ENCODE results near the gene TMEM233. TPM values are rescaled to one million over a fixed set of nuclear protein-coding genes. Genes with fewer than 3 reads are reported as not detected.

TMEM233 gene
- total RNA-seq, 2 experiments from 2014 or later: not detected

DNA sequence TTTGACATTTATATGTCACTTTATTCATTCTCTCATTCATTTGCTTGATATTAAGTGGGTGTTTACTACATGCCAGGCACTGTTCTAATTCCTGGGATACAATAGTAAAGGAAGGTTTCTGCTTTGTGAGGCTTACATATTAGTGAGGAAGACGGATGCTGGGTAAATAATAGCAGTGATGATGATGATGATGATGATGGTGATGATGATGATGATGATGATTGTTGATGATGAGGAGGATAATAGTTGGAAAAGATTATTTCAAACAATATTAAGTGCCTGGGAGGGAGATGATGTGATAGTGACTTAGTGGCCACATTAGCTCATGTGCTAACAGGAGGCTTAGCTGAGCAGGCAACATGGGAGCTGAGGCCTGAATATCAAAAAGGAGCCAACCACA is 19.3 kb upstream of the TMEM233 start:
- TF ChIP-seq CTCF (conservative IDR thresholded peaks at IDR 0.05; ENCODE audit: low read length): no peak
- no peak for TF ChIP-seq EZH2phosphoT487 (IDR thresholded peaks at IDR 0.05; ENCODE audit: borderline replicate concordance, low read depth, low read length)
- POLR2A ChIA-PET: no interaction called here
- intact Hi-C loops (cut with micrococcal nuclease; ENCODE audit: unreplicated experiment): no loop called here

DNA sequence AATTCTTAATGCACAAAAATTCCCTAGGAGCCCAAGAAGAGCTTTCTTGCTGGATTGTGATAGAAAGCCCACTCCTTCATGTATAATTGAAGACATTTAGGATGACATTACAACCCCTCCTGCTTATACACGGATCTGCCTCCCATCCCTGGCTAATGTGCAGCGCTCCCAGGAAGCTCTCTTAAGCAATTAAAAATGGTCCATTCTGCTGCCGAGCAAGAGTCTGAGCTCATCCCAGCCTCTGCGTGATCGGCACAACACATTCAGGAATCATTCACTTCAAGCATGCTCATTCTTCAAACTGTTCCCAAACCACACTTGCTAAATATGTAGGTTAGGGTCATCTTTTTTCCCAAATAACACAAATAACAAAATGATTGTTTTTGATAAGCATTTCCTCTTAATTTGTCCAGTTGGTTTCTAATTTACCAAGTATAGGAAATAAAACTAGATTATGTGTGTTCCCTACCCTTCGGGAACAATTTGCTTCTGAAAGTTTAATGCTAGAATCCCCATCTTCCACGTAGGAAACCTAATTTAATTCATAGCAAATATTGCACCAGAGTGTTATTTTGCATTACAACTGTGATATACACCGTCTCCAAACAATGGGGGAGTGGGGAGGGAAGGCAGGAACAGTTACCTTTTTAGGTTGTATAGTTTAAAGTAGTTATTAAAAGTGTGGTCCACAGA is 17.3 kb upstream of the TMEM233 start:
- no peaks in the 10 kb centered on the region for H3K9me2 ChIP-seq (ENCODE audit: insufficient read depth, low read length)
- H4K20me1 ChIP-seq (ENCODE audit: insufficient read depth, low read length): no peaks in the 10 kb centered on the region
- no peak overlapping the region for H3K27ac ChIP-seq (ENCODE audit: low read depth, low read length, poor library complexity, severe bottlenecking)
- intact Hi-C loops (cut with micrococcal nuclease; ENCODE audit: unreplicated experiment): no loop called here
- no peaks in the 10 kb centered on the region for H3K9me3 ChIP-seq (ENCODE audit: low read length)
- ChIA-PET POLR2A (no interaction called here), CTCF (ENCODE audit: unreplicated experiment) (no interaction called here)
- H3K4me2 ChIP-seq (ENCODE audit: low read length): no peak overlapping the region
- TF ChIP-seq CTCF (conservative IDR thresholded peaks at IDR 0.05; ENCODE audit: low read length) (no peak), EZH2phosphoT487 (IDR thresholded peaks at IDR 0.05; ENCODE audit: borderline replicate concordance, low read depth, low read length) (no peak)
- no peaks in the 10 kb centered on the region for H3K36me3 ChIP-seq (ENCODE audit: insufficient read depth, low read length)
- DNase-seq (ENCODE audit: low spot score): no peak
- no peaks in the 10 kb centered on the region for H3K4me1 ChIP-seq (ENCODE audit: insufficient read depth, low read length, poor library complexity, severe bottlenecking)
- BruUV-seq (replicated peaks): no TSS peak
- no peaks in the 10 kb centered on the region for H3K79me2 ChIP-seq (ENCODE audit: insufficient read depth, low read depth, low read length)
- H3K4me3 ChIP-seq (ENCODE audit: low read depth, low read length, poor library complexity, severe bottlenecking): no peak overlapping the region
- H2AFZ ChIP-seq (ENCODE audit: low read length): no peak overlapping the region

More for the DNA sequence above, 19.3 kb upstream of the TMEM233 start:
- Histone ChIP-seq H3K9me2 (ENCODE audit: insufficient read depth, low read length) (no peaks in the 10 kb centered on the region), H3K4me2 (ENCODE audit: low read length) (no peak overlapping the region), H3K27ac (ENCODE audit: low read depth, low read length, poor library complexity, severe bottlenecking) (no peak overlapping the region), H3K36me3 (ENCODE audit: insufficient read depth, low read length) (no peaks in the 10 kb centered on the region), H4K20me1 (ENCODE audit: insufficient read depth, low read length) (no peaks in the 10 kb centered on the region), H3K4me3 (ENCODE audit: low read depth, low read length, poor library complexity, severe bottlenecking) (no peak overlapping the region), H3K9me3 (ENCODE audit: low read length) (no peaks in the 10 kb centered on the region), H3K4me1 (ENCODE audit: insufficient read depth, low read length, poor library complexity, severe bottlenecking) (no peaks in the 10 kb centered on the region), H2AFZ (ENCODE audit: low read length) (no peak overlapping the region), H3K79me2 (ENCODE audit: insufficient read depth, low read depth, low read length) (no peaks in the 10 kb centered on the region)
- DNase-seq (ENCODE audit: low spot score): no peak
- CTCF ChIA-PET (ENCODE audit: unreplicated experiment): no interaction called here
- BruUV-seq (replicated peaks): no TSS peak

DNA sequence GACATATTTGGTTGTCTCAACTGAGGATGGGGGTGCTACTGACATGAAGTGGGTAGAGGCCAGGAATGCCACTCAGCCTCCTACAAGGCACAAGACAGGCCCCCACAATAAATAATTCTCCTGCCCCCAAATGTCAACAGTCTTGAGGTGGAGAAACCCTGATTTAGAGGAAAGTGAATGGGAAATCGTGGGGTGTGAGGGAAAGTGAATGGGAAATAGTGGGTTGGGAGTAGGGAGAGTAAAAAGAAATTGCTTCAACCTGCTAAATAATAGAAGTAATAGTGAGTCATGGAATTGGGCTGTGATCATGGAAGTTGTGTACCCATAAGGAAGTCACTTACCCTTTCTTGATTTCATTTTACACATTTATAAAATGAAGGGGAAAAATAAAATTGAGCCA is 16.7 kb upstream of the TMEM233 start:
- POLR2A ChIA-PET: no interaction called here
- TF ChIP-seq EZH2phosphoT487 (IDR thresholded peaks at IDR 0.05; ENCODE audit: borderline replicate concordance, low read depth, low read length): no peak
- no peak for TF ChIP-seq CTCF (conservative IDR thresholded peaks at IDR 0.05; ENCODE audit: low read length)
- Histone ChIP-seq H3K9me2 (ENCODE audit: insufficient read depth, low read length) (no peaks in the 10 kb centered on the region), H3K4me1 (ENCODE audit: insufficient read depth, low read length, poor library complexity, severe bottlenecking) (no peaks in the 10 kb centered on the region), H3K9me3 (ENCODE audit: low read length) (no peaks in the 10 kb centered on the region), H4K20me1 (ENCODE audit: insufficient read depth, low read length) (no peaks in the 10 kb centered on the region), H3K4me2 (ENCODE audit: low read length) (no peak overlapping the region), H3K36me3 (ENCODE audit: insufficient read depth, low read length) (no peaks in the 10 kb centered on the region), H3K4me3 (ENCODE audit: low read depth, low read length, poor library complexity, severe bottlenecking) (no peak overlapping the region), H2AFZ (ENCODE audit: low read length) (no peak overlapping the region), H3K27ac (ENCODE audit: low read depth, low read length, poor library complexity, severe bottlenecking) (no peak overlapping the region), H3K79me2 (ENCODE audit: insufficient read depth, low read depth, low read length) (no peaks in the 10 kb centered on the region)
- CTCF ChIA-PET (ENCODE audit: unreplicated experiment): no interaction called here
- intact Hi-C loops (cut with micrococcal nuclease; ENCODE audit: unreplicated experiment): no loop called here
- BruUV-seq (replicated peaks): no TSS peak
- DNase-seq (ENCODE audit: low spot score): no peak
